ENCODE results near the gene SLC7A10.

Gene SLC7A10

DNA sequence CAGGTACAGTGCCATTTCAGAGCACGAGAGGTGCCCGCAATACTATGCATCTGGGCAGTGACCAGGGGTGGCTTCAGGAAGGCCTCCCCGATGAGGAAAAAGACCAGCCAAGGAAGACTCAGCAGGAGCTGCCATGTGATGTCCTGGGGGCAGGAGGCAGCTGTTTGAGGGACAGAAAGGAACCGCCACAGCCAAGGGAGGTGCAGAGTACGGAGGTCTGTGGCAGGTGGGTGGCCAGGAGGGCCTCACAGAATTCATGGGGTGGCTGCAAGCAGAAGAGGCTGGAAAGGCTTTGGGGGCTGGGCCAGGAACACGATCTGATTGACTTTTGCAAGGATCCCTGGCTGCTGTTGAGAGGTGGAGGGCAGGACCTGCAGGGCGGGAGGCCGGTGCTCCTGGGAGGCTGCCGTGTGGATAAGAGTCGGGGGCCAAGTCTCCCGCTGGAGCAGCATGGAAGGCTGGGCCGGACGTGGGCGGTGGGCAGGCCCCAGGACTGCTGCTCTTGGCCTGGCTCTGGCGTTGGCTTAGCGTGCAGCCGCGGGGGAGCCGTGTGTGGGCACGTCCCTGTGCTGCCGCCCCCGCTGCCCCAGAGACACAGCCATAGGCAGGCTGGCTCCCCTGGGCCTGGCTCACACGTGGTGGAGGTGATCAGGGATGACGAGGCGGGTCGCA, 47.6 kb upstream of the SLC7A10 start:
- H3K9ac ChIP-seq (ENCODE audit: low read depth, low read length): no peak overlapping the region
- no peaks in the 10 kb centered on the region for H3K36me3 ChIP-seq (ENCODE audit: insufficient read depth, low read length)
- H2AFZ ChIP-seq (ENCODE audit: low read depth, low read length): no peak overlapping the region
- H4K20me1 ChIP-seq (ENCODE audit: insufficient read depth, low read length): no peaks in the 10 kb centered on the region; the same call in 1 of the 2 replicates
- H3K27ac ChIP-seq (ENCODE audit: low read length): no peak overlapping the region
- H3K4me3 ChIP-seq (ENCODE audit: low read depth in 1 of 2, low read length in 2 of 2): no peak overlapping the region
- DNase-seq: no peak
- no peak for ATAC-seq (ENCODE audit: insufficient read depth, low read depth)
- H3K4me1 ChIP-seq (ENCODE audit: insufficient read depth, low read length): no peaks in the 10 kb centered on the region
- H3K79me2 ChIP-seq (ENCODE audit: insufficient read depth, low read length): no peaks in the 10 kb centered on the region
- no peaks in the 10 kb centered on the region for H3K9me3 ChIP-seq (ENCODE audit: insufficient read depth, low read length, severe bottlenecking)
- no peak overlapping the region for H3K4me2 ChIP-seq (ENCODE audit: insufficient read depth, low read length)
- TF ChIP-seq, protein P1, sequence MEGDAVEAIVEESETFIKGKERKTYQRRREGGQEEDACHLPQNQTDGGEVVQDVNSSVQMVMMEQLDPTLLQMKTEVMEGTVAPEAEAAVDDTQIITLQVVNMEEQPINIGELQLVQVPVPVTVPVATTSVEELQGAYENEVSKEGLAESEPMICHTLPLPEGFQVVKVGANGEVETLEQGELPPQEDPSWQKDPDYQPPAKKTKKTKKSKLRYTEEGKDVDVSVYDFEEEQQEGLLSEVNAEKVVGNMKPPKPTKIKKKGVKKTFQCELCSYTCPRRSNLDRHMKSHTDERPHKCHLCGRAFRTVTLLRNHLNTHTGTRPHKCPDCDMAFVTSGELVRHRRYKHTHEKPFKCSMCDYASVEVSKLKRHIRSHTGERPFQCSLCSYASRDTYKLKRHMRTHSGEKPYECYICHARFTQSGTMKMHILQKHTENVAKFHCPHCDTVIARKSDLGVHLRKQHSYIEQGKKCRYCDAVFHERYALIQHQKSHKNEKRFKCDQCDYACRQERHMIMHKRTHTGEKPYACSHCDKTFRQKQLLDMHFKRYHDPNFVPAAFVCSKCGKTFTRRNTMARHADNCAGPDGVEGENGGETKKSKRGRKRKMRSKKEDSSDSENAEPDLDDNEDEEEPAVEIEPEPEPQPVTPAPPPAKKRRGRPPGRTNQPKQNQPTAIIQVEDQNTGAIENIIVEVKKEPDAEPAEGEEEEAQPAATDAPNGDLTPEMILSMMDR (IDR thresholded peaks at IDR 0.05; ENCODE audit: borderline replicate concordance, extremely low read depth, low read length, poor library complexity, severe bottlenecking): no peak
- TF ChIP-seq EZH2 (IDR thresholded peaks at IDR 0.05; ENCODE audit: borderline replicate concordance, low read depth, low read length, severe bottlenecking): no peak
- no peaks in the 10 kb centered on the region for H3K27me3 ChIP-seq (ENCODE audit: insufficient read depth, low read length, poor library complexity)

DNA sequence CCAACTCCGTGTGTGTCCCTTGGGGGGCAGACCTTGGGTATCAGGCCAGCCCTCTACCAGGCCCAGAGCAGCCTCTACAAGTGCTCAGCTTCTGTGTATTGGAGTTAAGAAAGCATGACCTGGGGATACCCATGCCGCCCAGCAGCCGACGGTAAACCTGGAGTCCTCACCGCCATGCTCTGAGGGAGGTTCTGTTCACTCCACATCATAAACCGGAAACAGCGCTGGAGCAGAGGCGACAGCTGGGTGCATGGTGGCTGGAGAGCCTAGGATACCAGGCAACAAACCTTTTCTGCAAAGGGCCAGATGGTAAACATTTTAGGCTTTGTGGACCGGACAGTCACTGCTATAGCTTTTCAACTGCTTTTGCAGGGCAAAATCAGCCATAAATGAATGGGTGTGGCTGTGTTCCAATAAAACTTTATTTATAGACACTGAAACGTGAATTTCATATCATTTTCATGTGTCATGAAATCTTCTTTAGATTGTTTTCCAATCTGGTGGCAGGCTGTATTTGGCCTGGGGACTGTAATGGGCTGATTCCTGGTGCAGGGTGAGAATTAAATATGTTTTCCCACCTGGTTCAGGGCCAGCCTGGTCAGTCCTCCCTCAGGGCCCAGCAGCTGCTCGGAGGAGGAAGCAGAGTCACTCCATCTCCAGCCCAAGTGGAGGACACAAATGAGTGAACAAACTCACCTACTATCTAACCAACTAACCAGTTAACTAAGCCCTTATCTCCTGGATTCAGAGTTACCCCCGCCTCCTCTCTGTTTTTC, 45.8 kb upstream of the SLC7A10 start:
- Histone ChIP-seq H2AFZ (ENCODE audit: low read depth, low read length) (no peak overlapping the region), H3K27ac (ENCODE audit: low read length) (no peak overlapping the region), H3K36me3 (ENCODE audit: insufficient read depth, low read length) (no peaks in the 10 kb centered on the region), H3K4me3 (ENCODE audit: low read depth in 1 of 2, low read length in 2 of 2) (no peak overlapping the region), H3K27me3 (ENCODE audit: insufficient read depth, low read length, poor library complexity) (no peaks in the 10 kb centered on the region), H3K9me3 (ENCODE audit: insufficient read depth, low read length, severe bottlenecking) (no peaks in the 10 kb centered on the region), H3K4me1 (ENCODE audit: insufficient read depth, low read length) (no peaks in the 10 kb centered on the region), H3K9ac (ENCODE audit: low read depth, low read length) (no peak overlapping the region), H3K4me2 (ENCODE audit: insufficient read depth, low read length) (no peak overlapping the region), H3K79me2 (ENCODE audit: insufficient read depth, low read length) (no peaks in the 10 kb centered on the region), H4K20me1 (ENCODE audit: insufficient read depth, low read length) (no peaks in the 10 kb centered on the region; the same call in 1 of the 2 replicates)
- TF ChIP-seq, protein P1 (IDR thresholded peaks at IDR 0.05; ENCODE audit: borderline replicate concordance, extremely low read depth, low read length, poor library complexity, severe bottlenecking): no peak
- TF ChIP-seq EZH2 (IDR thresholded peaks at IDR 0.05; ENCODE audit: borderline replicate concordance, low read depth, low read length, severe bottlenecking): no peak
- ATAC-seq (ENCODE audit: insufficient read depth, low read depth): no peak
- DNase-seq: no peak

DNA sequence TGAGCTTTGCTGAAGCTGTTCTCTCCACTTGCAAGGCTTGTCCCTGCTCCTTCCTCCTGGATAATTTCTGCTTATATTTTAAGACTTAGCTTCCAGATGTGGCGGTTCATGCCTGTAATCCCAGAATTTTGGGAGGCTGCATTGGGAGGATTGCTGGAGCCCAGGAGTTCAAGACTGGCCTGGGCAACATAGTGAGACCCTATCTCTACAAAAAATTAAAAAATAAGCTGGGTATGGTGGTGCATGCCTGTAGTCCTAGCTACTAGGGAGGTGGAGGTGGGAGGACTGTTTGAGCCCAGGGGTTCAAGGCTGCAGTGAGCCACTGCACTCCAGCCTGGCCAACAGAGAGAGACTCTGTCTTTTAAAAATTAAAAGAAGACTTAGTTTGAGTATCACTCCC, 45.1 kb upstream of the SLC7A10 start:
- ATAC-seq (ENCODE audit: insufficient read depth, low read depth): no peak
- H3K4me3 ChIP-seq (ENCODE audit: low read depth in 1 of 2, low read length in 2 of 2): no peak overlapping the region
- no peaks in the 10 kb centered on the region; the same call in 1 of the 2 replicates for H4K20me1 ChIP-seq (ENCODE audit: insufficient read depth, low read length)
- H3K9ac ChIP-seq (ENCODE audit: low read depth, low read length): no peak overlapping the region
- no peaks in the 10 kb centered on the region for H3K27me3 ChIP-seq (ENCODE audit: insufficient read depth, low read length, poor library complexity)
- no peaks in the 10 kb centered on the region for H3K79me2 ChIP-seq (ENCODE audit: insufficient read depth, low read length)
- H3K27ac ChIP-seq (ENCODE audit: low read length): no peak overlapping the region
- TF ChIP-seq EZH2 (IDR thresholded peaks at IDR 0.05; ENCODE audit: borderline replicate concordance, low read depth, low read length, severe bottlenecking): no peak
- TF ChIP-seq, protein P1 (IDR thresholded peaks at IDR 0.05; ENCODE audit: borderline replicate concordance, extremely low read depth, low read length, poor library complexity, severe bottlenecking): no peak
- H2AFZ ChIP-seq (ENCODE audit: low read depth, low read length): no peak overlapping the region
- H3K4me2 ChIP-seq (ENCODE audit: insufficient read depth, low read length): no peak overlapping the region
- H3K9me3 ChIP-seq (ENCODE audit: insufficient read depth, low read length, severe bottlenecking): no peaks in the 10 kb centered on the region
- H3K36me3 ChIP-seq (ENCODE audit: insufficient read depth, low read length): no peaks in the 10 kb centered on the region
- no peak for DNase-seq
- no peaks in the 10 kb centered on the region for H3K4me1 ChIP-seq (ENCODE audit: insufficient read depth, low read length)
